SU-DHL-6 (cell line): Measurements from ENCODE around the gene SCD5.
"Not testable (repeated sequence)": the region's sequence is repeated elsewhere in the genome, so short reads cannot be mapped to it uniquely, and the experiment has no call there.

ENCODE experiments used
- H2AFZ ChIP-seq: fragments of 200-600 bp; sonication (generic); 2 replicates; pipeline ENCODE4 v1.6.1; 2014; ENCODE audit warnings: low read depth, mild to moderate bottlenecking, moderate library complexity, mixed read lengths, antibody characterized with exemption, low read length; ENCODE audit not compliant: severe bottlenecking
- H3F3A ChIP-seq: fragments of 200-600 bp; shearing (Covaris generic); 2 replicates; pipeline ENCODE4 v1.6.0; 2016; ENCODE audit warnings: antibody characterized with exemption, mild to moderate bottlenecking; ENCODE audit not compliant: insufficient read depth
- H3K27ac ChIP-seq: fragments of 200-600 bp; sonication (generic); 2 replicates; pipeline ENCODE4 v1.5.1; 2016; ENCODE audit warnings: low read depth, mild to moderate bottlenecking, low read length, moderate library complexity, mixed read lengths
- H3K27me3 ChIP-seq: fragments of 200-600 bp; sonication (generic), shearing (Covaris generic); 2 replicates; pipeline ENCODE4 v1.6.0; 2014; ENCODE audit warnings: mild to moderate bottlenecking, low read length
- H3K36me3 ChIP-seq: fragments of 200-600 bp; sonication (generic); 2 replicates; pipeline ENCODE4 v1.6.1; 2014; ENCODE audit warnings: mild to moderate bottlenecking, low read length, mixed read lengths
- H3K4me2 ChIP-seq: fragments of 300-600, 200-600 bp; shearing (Covaris generic), sonication (generic); 2 replicates; pipeline ENCODE4 v1.6.0; 2014; ENCODE audit warnings: low read length, low read depth, mild to moderate bottlenecking; ENCODE audit not compliant: poor library complexity, severe bottlenecking
- H3K4me3 ChIP-seq: fragments of 200-600 bp; sonication (generic); 2 replicates; pipeline ENCODE4 v1.5.1; 2014; ENCODE audit warnings: antibody characterized with exemption, low read length, mild to moderate bottlenecking, mixed read lengths; ENCODE audit not compliant: insufficient read depth, poor library complexity, severe bottlenecking
- H3K79me2 ChIP-seq: fragments of 200-600 bp; sonication (generic); 2 replicates; pipeline ENCODE4 v1.6.1; 2014; ENCODE audit warnings: mild to moderate bottlenecking, low read length, moderate library complexity; ENCODE audit not compliant: insufficient read depth
- H3K9ac ChIP-seq: fragments of 200-600 bp; sonication (generic); 2 replicates; pipeline ENCODE4 v1.7.0; 2014; ENCODE audit warnings: mild to moderate bottlenecking, low read length
- H3K9me2 ChIP-seq: fragments of 200-600 bp; sonication (generic); replicated peaks from 2 replicates; pipeline ENCODE4 v1.6.1; 2014; ENCODE audit warnings: low read length; ENCODE audit not compliant: insufficient read depth
- H3K9me3 ChIP-seq: fragments of 200-600 bp; sonication (generic); 2 replicates; pipeline ENCODE4 v1.6.1; 2014; ENCODE audit warnings: low read length, mixed read lengths; ENCODE audit not compliant: insufficient read depth
- H4K20me1 ChIP-seq: fragments of 200-600 bp; sonication (generic); 2 replicates; pipeline ENCODE4 v1.6.1; 2014; ENCODE audit warnings: low read depth, mild to moderate bottlenecking, antibody characterized with exemption, low read length, moderate library complexity, mixed read lengths
- CTCF ChIP-seq: fragments of 200-600 bp; sonication (generic); IDR thresholded peaks from one replicate; pipeline ENCODE4 v1.5.1; 2017; ENCODE audit warnings: antibody characterized with exemption, mild to moderate bottlenecking, low read length, moderate library complexity; ENCODE audit not compliant: insufficient read depth, poor library complexity, severe bottlenecking
- EZH2phosphoT487 ChIP-seq: fragments of 200-600 bp; sonication (generic), shearing (Covaris generic); conservative IDR thresholded peaks from 2 replicates; pipeline ENCODE4 v1.6.1; 2018; ENCODE audit warnings: mild to moderate bottlenecking, antibody characterized with exemption, low read length, moderate library complexity, mixed read lengths

Gene SCD5

GRCh38 chr4:82833696-82834313, 35.2 kb upstream of the SCD5 start:
- H3K9ac ChIP-seq, result no peak overlapping the region
- H3K9me3 ChIP-seq, result no peaks in the 10 kb centered on the region
- H3K36me3 ChIP-seq, result no peaks in the 10 kb centered on the region
- H2AFZ ChIP-seq, result no peak overlapping the region
- H3F3A ChIP-seq, result no peaks in the 10 kb centered on the region
- no peaks in the 10 kb centered on the region for H3K9me2 ChIP-seq
- no peaks in the 10 kb centered on the region for H3K79me2 ChIP-seq
- no peak overlapping the region for H3K27ac ChIP-seq
- H3K4me2 ChIP-seq, result no peak overlapping the region
- H3K27me3 ChIP-seq, result no peaks in the 10 kb centered on the region
- no peaks in the 10 kb centered on the region for H4K20me1 ChIP-seq
- no peak overlapping the region for H3K4me3 ChIP-seq
- TF ChIP-seq EZH2phosphoT487, result no peak
- no peak for TF ChIP-seq CTCF

- not testable (repeated sequence) for H3K4me3 ChIP-seq, H3K27ac ChIP-seq, H3K9ac ChIP-seq, H3K9me3 ChIP-seq, H3F3A ChIP-seq, H3K79me2 ChIP-seq, H4K20me1 ChIP-seq, H3K27me3 ChIP-seq, H3K36me3 ChIP-seq, H2AFZ ChIP-seq, H3K4me2 ChIP-seq, H3K9me2 ChIP-seq
Observed at GRCh38 chr4:82833060-82833459, 34.5 kb upstream of the SCD5 start.

- H4K20me1 ChIP-seq, result no peaks in the 10 kb centered on the region
- no peak for TF ChIP-seq CTCF
- no peak for TF ChIP-seq EZH2phosphoT487
- no peak overlapping the region for H3K4me3 ChIP-seq
- no peaks in the 10 kb centered on the region for H3K9me3 ChIP-seq
- no peaks in the 10 kb centered on the region for H3K79me2 ChIP-seq
- H3K27me3 ChIP-seq, result no peaks in the 10 kb centered on the region
- no peak overlapping the region for H2AFZ ChIP-seq
- H3F3A ChIP-seq, result no peaks in the 10 kb centered on the region
- H3K27ac ChIP-seq, result no peak overlapping the region
- H3K9ac ChIP-seq, result no peak overlapping the region
- no peaks in the 10 kb centered on the region for H3K9me2 ChIP-seq
- H3K36me3 ChIP-seq, result no peaks in the 10 kb centered on the region; the same call in 1 of the 2 replicates
- no peak overlapping the region for H3K4me2 ChIP-seq
Observed at GRCh38 chr4:82825425-82825824, 26.8 kb upstream of the SCD5 start.

- H2AFZ ChIP-seq, result no peak overlapping the region
- H3K36me3 ChIP-seq, result no peaks in the 10 kb centered on the region; the same call in 1 of the 2 replicates
- no peak overlapping the region for H3K27ac ChIP-seq
- no peak for TF ChIP-seq EZH2phosphoT487
- no peak for TF ChIP-seq CTCF
- no peak overlapping the region for H3K4me2 ChIP-seq
- no peaks in the 10 kb centered on the region for H3K9me3 ChIP-seq
- no peaks in the 10 kb centered on the region for H3K79me2 ChIP-seq
- no peak overlapping the region for H3K9ac ChIP-seq
- H4K20me1 ChIP-seq, result no peaks in the 10 kb centered on the region
- H3F3A ChIP-seq, result no peaks in the 10 kb centered on the region
- H3K27me3 ChIP-seq, result no peaks in the 10 kb centered on the region
- no peak overlapping the region for H3K4me3 ChIP-seq
- no peaks in the 10 kb centered on the region for H3K9me2 ChIP-seq
Observed at GRCh38 chr4:82823062-82823461, 24.5 kb upstream of the SCD5 start.
